Measurements from ENCODE around the gene PAQR7.

Gene PAQR7, protein sequence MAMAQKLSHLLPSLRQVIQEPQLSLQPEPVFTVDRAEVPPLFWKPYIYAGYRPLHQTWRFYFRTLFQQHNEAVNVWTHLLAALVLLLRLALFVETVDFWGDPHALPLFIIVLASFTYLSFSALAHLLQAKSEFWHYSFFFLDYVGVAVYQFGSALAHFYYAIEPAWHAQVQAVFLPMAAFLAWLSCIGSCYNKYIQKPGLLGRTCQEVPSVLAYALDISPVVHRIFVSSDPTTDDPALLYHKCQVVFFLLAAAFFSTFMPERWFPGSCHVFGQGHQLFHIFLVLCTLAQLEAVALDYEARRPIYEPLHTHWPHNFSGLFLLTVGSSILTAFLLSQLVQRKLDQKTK

DNA sequence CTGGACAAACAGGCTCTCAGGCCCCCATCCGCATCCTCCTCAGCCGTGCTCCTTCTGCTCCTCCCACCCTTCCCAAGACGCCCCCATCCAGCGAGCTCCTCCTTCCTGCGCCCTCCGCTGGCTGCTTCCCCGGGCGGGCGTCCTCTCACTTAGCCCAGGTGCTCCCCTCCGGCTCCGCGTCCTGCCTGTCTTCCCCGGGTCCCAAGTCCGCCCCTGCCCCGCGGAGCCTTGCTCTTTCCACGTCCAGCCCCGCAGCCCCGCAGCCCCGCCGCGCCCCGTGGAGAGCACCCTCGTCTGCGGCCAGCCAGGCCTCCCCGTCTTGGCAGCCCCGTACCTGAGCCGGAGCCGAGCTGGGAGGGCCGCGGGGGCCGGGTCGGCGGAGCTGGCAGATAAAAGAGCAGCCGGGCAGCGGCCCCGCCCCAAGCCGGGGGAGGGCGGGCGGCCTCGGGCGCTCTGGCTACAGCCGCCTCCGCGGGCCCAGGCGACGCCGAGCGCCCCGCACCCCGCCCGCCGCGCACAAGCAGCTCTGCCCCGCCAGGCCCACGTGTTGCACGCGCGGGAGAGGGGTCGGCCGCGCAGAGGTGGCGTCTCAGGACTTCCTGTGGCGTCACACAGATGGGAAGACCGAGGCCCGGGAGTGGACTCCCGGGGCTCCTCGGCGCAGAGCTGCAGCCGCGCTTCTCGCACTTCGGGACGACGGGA is at the start of gene PAQR7:
TSS of gene PAQR7 (minus strand) at position 555 of the 702 bp plus-strand sequence. CDS start 11,869 bp downstream, outside the sequence.
- peak; percentile 55 to 64 for DNase-seq

GRCh38 chr1:25924454-25924853 is 48.9 kb upstream of the PAQR7 start:
- no peak for DNase-seq

- peak in 1 of 2 experiments; percentile 17 for DNase-seq
Observed at GRCh38 chr1:25922971-25923552, 47.6 kb upstream of the PAQR7 start.

DNA sequence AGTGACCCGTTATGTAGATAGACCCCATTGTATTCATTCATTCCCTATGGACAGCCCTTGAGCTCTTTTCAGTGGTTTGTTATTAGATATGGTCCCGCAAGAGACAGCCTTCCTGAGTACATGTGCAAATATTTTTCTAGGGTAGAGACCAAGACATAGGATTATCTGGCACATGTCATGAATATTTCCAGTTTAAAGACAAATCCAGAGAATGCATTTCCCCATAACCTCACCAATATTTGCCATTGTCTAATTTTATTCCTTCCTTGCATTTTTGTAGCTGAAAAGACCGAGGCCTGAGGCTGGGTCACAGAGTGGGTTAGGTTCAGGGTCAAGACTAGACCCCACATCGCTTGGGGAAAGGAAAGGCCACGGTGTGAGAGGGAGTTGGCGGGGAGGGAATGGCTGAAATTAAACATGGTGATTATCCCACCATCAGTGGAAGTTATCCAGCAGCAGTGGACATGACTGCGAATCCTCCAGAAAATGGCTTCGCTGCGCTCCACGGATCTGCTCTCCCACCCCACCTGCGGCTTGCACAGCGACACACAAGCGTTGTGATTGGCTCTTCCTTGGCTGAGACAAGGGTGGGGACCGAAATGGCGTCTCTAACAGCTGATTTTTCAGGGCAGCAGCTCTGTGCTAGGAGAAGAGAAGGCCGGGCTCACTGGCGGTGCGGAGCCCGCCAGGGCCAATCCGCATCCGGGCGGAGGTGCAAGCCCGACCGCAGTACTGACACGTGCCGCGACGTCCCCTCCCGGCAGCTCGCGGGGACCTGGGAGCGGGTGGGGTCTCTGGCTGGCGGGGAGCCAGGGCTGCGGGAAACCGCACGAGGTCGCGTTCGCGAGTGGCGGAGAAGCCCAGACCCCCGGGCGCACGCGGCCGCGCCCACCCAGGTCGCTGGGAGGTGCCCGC is 46.8 kb upstream of the PAQR7 start:
- peak; percentile 32 to 39 for DNase-seq

GRCh38 chr1:25918615-25919014 is 43.1 kb upstream of the PAQR7 start:
- no peak for DNase-seq

GRCh38 chr1:25917996-25918395 is 42.5 kb upstream of the PAQR7 start:
- peak in 1 of 2 experiments; percentile 13 for DNase-seq

GRCh38 chr1:25916460-25916859 is 41.0 kb upstream of the PAQR7 start:
- DNase-seq, result no peak

DNA sequence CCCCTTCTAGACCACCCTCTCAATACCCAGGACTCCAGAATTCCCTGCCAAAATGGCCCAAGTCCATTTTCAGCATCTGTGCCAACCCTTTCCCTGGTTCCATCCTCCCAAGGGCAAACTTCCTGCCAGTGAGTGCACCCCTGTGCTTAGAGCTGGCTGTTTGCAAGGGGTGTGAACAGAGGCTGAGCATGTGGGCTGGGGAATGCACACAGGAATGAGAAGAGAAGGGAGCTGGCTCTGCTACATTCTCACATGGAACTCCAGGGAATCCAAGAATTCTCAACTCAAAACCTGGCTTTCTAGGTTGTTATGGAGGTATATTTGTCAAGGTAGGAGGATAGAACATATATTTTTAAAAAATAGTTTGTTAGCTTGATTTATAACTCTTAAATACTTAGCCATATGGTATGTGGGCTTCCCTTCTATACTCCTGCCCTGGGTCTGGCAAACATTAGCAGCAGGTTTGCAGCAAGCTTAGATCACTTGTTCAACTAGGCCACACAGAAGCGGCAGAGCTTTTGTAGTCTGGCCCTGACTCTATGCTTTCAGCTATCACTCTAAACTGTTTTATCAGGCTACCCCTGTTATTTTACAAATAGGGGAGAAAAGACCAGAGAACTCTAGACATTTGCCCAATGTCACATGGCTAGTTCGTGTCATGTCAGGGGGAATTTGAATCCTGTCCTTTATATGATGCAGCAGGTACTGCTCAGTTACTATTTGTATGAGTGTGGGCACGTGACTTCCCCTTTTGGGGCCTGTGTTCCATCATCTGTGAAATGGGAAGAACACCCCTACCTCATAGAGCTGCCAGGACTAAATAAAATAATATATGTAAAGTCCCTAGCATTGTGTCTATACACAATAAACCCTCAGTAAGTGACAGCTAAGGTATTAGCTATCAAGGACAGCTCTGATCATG is 38.8 kb upstream of the PAQR7 start:
- no peak for DNase-seq

- DNase-seq, result no peak
Observed at GRCh38 chr1:25913206-25913605, 37.7 kb upstream of the PAQR7 start.

- DNase-seq, result no peak
Observed at GRCh38 chr1:25912076-25912831, 36.7 kb upstream of the PAQR7 start.

- no peak for DNase-seq
Observed at GRCh38 chr1:25911162-25911561, 35.7 kb upstream of the PAQR7 start.

GRCh38 chr1:25909040-25909439 is 33.5 kb upstream of the PAQR7 start:
- no peak for DNase-seq

DNA sequence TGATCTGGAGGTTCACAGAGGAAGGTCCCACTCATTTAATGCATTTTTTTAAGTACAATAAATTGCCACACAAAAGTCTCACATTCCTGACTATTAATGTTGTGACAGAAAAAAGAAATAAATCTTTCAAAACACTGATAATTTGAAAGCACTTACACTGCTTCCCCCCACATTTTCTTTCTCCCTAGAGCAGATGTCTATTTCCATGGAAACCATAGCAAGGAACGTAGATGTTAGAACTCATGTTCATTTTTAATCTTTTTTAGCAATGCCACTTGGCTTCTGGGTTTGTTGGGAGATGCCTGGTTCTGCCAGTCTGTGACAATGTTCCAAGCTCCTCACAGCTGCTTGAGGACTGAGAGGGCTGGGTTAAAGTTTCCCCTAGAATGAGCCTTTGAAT is 32.7 kb upstream of the PAQR7 start:
- no peak for DNase-seq

DNA sequence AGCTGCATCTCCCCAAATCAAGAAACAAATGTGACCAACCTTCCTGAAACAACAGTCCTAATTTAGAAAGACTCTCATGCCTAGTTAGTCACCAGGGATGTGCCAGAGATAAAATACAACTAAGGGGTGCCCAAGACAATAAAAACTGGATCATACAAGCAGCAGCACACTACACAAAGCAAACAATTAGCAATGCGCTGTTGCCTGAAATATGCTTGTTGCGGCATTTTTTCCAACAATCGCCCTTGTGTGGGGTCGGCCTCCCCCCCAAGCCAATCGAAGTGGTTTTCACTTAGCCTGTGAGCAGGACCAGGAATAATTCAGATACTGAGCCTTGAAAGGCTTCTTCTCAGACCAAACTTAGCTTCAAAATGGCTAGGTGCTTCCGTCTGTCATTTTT is 32.1 kb upstream of the PAQR7 start:
- no peak for DNase-seq

GRCh38 chr1:25906644-25907300 is 31.3 kb upstream of the PAQR7 start:
- peak; percentile 24 to 37 for DNase-seq

DNA sequence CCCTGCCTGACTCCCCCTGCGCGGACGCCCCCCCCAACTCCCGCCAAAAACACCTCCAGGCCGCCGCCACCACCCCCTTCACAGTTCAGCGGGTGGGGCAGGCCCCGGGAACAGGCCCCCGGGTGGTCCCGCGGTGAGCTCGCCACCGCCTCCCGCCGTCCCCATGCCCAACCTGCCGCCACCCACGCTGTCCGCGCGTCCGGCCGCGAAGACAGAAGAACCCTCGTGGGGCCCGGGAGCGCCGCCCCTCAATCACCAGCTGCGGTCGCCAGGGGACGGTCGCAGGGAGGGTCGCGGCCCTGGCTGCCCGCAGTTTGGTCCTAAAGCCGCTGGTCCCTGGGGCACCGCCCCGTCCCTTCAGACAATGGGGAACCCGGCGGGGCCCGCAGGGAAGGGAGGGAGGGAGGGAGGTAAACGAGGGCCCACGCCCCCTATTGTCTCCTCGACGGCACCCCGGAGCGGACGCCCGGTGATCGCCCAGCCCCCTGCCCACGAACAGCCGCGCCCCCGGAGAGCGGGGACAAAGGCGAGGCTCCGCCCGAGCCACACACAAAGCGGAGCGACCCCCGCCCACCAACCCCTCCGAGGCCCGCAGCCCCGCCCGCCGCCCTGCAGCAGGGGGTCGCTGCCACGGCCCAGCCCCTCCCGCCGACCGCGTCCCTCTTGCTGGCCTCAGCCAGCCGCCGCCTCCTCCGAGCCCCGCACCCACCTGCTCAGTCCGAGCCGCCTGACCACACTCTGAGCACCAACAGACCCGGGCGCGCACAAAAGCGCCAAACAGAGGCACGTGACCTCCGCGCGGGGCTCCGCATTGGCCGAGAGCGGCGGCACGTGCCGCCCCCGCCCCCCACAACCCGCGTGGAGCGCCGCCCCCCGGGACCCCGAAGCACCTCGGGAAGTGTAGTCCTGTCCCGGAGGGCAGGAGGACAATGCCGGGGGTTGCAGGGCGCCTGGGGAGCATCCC is 30.5 kb upstream of the PAQR7 start, which contains the start of gene STMN1:
TSS of gene STMN1 (minus strand) at position 740 of the 964 bp plus-strand sequence. CDS start 1,743 bp downstream, outside the sequence.
- peak; percentile 88 to 90 for DNase-seq

DNA sequence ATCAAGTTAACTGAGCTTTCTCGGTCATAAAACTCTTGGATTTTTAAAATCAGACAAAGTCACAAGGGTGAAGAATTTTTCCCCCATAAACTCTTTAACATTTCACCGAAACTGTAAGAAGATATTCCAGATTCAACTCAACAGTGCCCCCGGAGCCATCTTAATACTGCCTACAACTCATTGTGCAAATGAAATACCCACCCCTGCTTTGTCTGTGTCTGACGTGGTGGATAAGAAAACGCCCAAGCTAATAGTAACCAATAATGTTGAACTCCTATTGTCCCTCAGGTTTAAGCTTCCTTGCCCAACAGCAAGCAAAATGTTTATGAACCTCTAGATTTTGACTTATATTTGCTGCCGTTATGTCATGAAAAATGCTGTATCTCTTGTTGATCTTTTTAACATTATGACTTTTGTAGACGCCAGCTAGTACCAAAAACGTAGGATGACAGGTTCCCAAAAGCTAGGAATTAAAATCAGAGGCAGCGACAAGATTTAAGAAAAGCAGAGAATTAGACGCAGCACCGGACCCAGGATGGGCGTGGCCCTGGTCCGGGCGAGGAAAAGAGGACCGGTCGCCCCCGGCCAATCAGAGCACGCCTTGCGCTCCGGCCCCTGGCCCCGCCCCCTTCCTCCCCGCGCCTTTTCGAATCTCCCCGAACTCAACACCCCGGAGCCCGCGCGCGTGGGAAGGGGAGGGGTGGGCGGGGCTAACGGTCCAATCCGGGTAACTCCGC is 29.6 kb upstream of the PAQR7 start:
- peak; percentile 90 to 94 for DNase-seq

GRCh38 chr1:25903986-25904385 is 28.5 kb upstream of the PAQR7 start:
- DNase-seq, result no peak

Data from stimulated activated CD4-positive, alpha-beta T cell treated with anti-CD3 and anti-CD28 coated beads, Interleukin-4, amount 100 ng/mL, for 4 hours (primary cell).